Uterine smooth muscle cell (primary cell): ENCODE data around the gene PFKM. TPM values are rescaled to one million over a fixed set of nuclear protein-coding genes. Genes with fewer than 3 reads are reported as not detected.

Experiments used
- total RNA-seq: library from RNA; depleted of rRNA; stranded (reverse); fragments of >200 nt; gene quantifications from 2 replicates; pipeline ENCODE4 v1.2.3, GENCODE V29; 2014

The PFKM gene
- 101 and 108 TPM in 2 replicates for total RNA-seq

DNA sequence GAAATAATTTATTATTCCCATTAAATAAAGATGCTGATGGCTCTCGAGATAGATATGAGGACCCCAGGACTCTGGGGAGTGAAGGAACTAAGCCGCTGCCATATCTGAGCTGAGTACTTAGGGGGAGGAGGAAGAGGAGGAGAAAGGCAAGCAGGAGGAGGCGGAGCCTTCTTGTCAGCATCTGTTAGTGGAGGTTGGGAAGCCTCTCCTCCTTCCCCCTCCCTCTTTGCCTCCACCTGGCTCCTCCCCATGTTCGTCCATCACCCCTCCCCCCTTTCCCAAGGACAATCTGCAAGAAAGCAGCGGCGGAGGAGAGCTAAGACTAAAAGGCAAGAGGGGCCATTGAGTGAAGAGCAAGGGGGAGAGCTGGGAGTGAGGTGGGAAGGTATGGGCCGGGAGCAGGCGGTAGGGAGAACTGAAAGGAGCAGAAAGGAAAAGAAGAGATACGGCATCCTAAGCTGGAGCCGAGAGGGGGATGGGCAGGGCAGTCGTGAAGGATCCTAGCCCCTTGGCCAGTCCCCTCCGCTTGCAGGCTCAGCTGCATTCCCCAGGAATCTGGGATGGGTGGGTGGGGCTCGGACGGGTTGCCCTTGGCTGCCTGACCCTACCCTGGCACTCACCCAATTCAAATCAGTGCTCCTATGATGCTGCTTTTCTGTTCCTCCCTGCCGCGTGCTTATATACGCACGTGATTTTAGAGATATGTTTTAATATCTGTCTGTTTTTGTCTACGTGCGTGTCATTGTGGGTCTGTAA lies at the start of gene PFKM:
Gene PFKM, plus strand, starts transcription at position 287 of the 756 bp plus-strand sequence. CDS start 3,411 bp downstream, outside the sequence.

DNA sequence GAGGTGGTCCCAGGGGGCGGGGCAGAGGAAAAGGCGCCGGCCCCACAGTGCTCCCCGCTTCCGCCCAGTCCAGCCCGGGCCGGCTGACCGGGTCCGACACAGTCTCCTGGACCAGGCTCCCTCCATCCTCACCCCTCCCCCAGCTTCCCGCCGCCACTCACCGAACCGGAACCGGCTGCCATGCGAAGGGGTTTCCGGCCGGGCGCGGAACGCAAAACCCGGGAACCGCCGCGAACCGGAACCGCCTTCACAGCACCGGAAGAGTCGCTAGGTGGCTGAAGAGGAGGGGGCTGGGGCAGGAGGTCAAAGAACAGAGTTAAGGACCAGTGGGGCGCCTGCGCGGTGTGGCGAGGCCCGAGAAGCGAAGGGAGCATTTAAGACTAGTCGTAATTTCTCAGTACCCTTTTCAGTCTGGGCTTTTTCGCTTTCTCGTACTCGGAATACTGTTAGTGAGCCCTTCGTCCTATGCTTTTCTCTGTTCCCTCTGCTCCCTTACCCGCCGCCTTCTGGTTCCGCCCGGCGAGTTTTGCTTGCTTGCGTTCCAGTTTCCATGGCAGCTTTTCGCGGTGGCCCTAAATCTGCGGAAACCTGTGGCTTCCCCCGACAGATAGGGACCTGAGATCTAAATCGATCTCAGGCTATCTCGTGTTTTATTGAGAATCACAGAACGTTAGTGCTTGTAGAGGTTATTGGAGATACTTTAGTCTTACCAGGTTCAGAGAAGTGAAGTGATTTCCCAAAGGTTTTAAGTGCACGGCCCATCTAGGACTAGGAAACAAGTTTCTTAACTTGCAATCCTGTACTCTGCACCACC lies 13.1 kb upstream of the PFKM start, which contains the start of gene SENP1:
Gene SENP1, minus strand, starts transcription at position 213 of the 814 bp plus-strand sequence. CDS start 4,607 bp downstream, outside the sequence.

DNA sequence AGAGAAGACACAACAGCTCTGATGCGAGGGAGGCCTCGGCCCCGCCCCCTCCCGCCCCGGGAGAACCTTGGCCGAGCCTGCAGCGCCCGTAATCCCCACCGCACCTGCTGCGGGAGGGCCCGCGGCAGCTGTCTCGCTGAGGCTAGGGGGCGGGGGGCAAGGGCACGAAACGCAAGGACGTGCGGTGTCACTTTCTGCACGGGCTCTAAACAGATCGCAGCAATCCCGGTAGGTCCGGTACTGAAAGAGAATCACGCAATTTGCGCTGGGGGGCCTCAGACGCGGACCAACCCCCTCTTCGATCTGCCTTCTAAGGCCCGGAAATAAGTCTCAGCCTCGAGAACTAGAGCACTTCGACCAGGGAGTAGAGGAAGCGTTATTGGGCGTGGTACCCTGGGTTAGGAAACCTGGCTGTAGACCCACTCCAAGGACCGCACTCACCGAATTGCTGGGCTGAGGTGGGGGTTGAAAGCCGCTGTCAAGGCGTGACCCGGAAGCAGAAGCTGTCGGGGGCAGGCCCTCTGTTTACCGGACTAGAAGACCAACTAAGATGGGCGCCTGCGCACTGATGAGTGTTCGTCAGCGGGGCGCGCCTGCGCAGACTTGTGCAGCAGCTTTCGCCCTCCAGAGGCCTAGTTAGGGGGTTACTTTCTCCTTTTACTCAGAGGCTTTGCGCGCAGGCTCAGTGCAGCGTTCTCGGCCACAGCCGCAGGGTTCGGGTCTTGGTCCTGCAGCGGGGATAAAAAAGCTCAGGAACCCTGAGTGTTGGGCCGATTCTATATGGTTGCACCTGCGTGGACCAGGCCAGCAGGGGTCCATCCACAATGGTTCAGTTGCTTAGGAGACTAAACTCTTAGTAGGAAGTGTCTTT lies 38.1 kb downstream of the PFKM start, which contains the start of gene ASB8:
Gene ASB8, minus strand, starts transcription at position 498 of the 871 bp plus-strand sequence. CDS start 4,019 bp downstream, outside the sequence.

DNA sequence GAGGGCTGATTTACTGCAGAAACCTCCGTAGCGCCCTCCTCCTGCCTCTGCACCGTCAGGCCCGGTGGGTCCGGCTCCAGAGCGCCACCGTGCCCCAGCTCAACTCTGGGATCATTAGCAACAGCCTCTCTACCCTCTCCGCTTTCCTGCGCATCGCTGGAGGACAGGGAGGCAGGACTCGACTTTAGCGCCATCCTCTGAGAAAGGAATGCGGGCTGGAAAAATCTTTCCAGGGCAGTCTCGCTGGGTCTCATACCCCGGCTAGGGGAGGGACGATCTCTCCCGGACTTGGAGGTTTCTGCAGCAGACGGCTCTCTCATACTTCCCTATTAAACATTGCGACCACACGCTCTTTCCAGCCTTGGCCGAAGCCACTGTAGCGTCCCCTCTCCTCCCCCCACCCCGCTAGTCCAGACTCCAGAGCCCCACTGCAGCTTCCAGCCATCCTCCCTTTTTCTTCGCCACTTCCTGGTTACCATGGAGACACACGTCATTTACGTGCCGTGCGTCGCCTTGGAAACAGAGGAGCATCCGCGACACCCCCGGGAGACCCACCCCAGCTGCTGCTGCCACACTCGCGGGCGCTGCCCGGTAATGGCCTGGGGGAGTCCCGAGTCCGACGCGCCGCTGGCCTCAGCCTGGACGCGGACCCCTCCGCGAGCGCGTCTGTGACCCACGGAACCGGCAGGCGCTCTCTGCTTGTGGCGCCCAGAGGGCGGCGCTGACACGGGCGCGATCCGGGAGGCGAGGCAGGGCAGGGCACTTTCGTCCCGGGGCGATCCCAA lies 64.1 kb downstream of the PFKM start, which contains the start of gene CCDC184:
Gene CCDC184, plus strand, starts transcription at position 554 of the 785 bp plus-strand sequence. CDS start 479 bp downstream, outside the sequence.

Other genes with a start within 250 kb of the PFKM start
- gene VDR, start 214.4 kb upstream of the PFKM start, total RNA-seq: 2.7 and 9.2 TPM in 2 replicates
- 120 and 175 TPM in 2 replicates for gene TMEM106C, start 155.8 kb upstream of the PFKM start, total RNA-seq
- not detected in 2 replicates for gene COL2A1, start 114.9 kb upstream of the PFKM start, total RNA-seq
- gene SENP1, start 13.3 kb upstream of the PFKM start, total RNA-seq: 15.2 and 17.2 TPM in 2 replicates
- 14.7 and 16.6 TPM in 2 replicates for gene ASB8, start 38.2 kb downstream of the PFKM start, total RNA-seq
- 0.22 and 0.25 TPM in 2 replicates for gene CCDC184, start 64.3 kb downstream of the PFKM start, total RNA-seq
- not detected in 2 replicates for gene OR10AD1, start 83.9 kb downstream of the PFKM start, total RNA-seq
- 8.6 and 12.4 TPM in 2 replicates for gene ZNF641, start 231.6 kb downstream of the PFKM start, total RNA-seq